Dedifferentiated amniotic fluid mesenchymal stem cell (primary cell): ENCODE data around the gene OR4K5.
"Not testable (repeated sequence)": the region's sequence is repeated elsewhere in the genome, so short reads cannot be mapped to it uniquely, and the experiment has no call there.

Experiments used
- DNase-seq: peaks from one replicate; pipeline ENCODE4 v3.0.0-alpha.2; 2016; ENCODE audit errors: extremely low spot score

OR4K5 gene, protein sequence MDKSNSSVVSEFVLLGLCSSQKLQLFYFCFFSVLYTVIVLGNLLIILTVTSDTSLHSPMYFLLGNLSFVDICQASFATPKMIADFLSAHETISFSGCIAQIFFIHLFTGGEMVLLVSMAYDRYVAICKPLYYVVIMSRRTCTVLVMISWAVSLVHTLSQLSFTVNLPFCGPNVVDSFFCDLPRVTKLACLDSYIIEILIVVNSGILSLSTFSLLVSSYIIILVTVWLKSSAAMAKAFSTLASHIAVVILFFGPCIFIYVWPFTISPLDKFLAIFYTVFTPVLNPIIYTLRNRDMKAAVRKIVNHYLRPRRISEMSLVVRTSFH

DNA sequence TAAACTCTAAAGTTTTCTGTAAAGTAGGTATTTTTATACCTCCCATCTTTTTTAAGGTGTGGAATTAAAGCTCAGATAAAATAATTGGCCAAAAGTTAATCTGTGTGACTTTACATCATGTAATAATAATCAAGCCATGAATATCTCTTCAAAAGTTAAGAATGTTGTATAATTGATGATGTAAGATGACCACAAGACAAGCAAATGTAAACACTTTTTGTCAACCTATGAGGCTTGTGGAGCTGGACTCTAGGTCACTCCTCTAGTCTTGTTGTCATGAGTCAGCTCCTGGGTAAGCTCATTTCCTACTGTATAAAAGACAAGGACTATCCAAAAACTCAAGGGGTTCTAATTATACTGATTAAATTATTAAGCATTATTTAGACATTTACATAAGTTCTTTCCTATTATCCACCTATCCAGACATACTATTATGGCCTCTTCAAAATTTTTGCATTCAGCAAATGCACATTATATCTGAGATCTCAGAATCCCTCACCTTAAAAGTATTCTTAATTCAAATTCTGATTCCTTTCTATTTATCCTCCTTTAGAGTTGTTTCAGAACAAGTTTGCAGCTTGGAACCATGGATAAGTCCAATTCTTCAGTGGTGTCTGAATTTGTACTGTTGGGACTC is at the start of gene OR4K5:
Gene OR4K5, plus strand, starts transcription at position 587 of the 637 bp plus-strand sequence. Its CDS starts 0 bp downstream, at position 587.
- DNase-seq = no peak

DNA sequence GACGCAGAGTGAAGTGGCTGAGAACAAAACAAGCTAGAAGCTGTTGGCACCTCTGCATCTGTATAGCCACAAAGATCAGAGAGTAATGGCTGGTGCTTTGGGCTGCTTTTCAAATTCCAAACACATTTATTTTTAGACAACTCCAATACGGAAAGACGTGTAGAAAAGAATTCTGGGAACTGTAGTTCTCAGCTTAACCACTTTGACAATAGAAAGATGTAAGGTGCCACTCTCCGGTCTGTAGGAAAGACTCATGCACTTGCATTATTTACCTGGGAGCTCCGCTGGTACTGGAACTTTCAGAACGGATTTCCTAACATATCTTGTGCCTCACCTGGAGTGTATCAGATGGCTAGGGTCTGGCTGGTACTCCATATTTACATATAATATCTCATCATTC is 47.2 kb upstream of the OR4K5 start:
- DNase-seq = no peak

DNA sequence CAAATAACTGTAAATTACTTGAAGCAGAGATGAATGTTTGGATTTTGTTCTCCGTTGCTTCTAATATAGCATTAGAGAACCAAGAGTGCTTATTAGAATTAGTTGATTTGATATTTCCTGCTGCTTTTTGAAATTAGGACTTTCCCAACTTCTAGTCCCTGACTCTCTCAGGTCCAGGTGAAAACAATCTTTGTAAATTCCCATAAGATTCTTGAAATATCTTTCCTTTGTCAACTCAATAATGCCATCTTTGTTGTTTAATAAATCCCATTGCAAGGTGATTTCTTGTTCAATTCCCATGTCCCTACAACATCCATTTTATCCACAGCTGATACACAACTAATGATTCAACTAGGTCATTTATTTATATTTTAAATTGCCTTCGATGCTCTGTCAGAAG is 45.6 kb upstream of the OR4K5 start, which contains the start of gene OR4K2:
Gene OR4K2, plus strand, starts transcription at position 301 of the 400 bp plus-strand sequence. CDS start 1,126 bp downstream, outside the sequence.
- DNase-seq = no peak

DNA sequence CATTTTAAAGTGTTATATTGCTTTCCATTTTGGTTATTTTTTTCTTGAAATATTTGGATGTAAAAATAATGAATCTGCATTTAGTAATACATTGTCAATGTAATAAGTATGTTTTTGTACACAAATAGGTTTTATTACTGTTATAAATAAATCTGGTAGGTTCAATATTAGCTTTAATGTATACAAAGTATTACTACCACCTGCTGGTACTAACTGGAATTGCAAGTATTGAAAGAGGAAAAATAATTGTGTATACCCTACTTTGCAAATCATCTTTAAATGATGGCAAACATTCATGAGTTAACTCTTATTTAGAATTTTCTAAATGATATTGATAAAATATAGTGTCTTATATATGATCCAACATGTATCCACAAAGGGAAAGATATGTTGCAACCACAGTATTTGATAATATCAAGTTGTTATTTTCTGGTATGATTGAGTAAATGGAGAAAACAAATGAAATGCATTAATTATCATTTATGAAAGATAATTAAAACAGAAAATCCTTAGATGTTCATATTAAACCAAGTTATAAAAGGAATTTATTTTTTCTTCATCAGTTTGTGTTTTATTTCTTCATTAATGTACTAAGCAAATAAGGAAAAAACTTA is 42.3 kb upstream of the OR4K5 start:
- DNase-seq = no peak

DNA sequence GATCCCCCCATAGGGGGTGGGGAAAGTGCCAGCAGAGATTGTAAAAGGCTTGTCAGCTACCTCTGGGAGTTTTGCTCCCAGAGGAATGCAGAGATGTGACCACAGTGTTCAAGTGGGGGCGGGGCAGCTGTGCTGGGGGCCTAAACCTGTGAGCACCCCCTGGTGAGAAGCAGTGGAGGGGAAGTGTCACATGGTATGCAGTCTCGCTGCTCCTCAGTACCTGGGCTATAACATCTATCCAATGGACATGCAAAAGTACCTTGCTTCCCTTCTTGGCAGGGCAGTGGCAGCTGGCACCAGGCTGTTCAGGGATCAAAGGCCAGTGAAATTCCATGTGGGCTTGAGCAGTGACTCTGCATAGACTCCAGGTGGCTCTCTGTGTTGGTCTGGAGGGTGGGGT is 25.1 kb upstream of the OR4K5 start:
- no peak for DNase-seq

DNA sequence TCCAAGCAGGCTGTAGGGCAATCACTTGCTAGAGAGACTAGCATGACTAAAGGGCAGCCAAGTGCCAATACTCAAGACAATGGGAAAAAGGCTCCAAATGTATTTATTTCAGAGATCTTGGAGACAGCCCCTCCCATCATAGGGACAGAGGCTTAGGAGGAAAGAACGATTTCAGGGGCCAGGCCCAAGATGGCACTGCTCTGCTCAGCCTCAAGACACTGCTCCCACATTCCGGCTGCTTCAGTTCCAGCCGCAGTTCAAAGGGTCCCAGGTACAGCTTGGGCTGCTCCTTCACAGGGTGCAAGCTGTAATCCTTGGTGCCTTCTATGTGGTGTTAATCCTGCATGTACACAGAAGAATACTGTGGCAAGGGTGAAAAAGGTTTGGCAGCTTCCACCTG is 19.4 kb upstream of the OR4K5 start:
- no peak for DNase-seq

DNA sequence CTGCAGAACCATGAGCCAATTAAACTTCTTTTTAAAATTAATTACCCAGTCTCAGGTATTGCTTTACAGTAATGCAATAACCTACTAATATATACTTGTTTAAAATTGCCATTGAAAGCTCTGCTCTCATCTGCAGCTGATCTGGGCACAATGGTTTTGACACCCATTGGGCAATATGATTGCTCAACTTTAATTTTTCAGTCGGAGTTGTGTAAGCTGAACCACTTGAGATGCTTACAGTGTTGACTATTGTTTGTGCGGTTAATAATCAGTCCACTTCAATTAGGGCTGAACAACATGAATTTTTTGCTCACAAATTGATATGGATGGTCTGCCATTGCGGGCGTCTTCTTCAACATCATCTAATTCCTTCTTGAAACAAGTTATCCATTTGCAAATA is 18.0 kb upstream of the OR4K5 start:
- no peak for DNase-seq

DNA sequence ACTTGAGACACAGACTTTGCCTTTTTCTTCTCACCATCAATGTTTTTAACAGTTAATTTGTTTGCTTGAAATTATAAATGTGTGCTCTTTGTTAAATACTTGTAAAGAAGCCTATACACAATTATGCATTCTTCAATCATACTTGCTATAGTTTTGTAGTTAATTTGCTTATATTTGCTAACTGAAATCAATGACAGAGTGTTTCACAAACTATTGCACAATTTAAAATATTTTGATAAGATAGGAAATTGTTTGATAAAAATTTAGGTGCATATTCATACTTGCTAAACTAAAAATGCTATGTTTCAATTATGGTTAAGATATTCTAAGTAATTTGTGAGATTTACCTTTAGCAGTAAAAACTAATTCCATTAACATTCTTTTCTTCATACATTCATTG is 13.7 kb upstream of the OR4K5 start:
- DNase-seq = no peak

DNA sequence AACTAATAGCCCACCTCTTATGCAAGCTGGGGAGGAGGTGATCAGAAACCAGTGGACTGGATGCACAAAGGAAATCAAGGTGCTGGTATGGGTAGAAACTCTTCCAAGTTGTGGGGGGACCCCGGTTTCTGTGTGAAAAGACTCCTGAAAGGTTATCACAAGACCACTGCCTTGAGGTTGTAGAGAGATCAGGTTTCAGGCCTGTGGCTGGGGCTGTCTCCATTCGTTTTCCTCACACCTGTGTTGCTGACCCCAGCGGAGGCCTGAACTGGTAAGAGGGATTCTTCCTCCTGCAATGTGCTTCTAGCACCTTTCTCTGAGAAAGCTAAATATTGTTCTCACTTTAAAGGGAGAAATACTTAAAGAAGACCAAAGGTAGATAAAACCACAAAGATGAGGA is 9.3 kb upstream of the OR4K5 start:
- no peak for DNase-seq

DNA sequence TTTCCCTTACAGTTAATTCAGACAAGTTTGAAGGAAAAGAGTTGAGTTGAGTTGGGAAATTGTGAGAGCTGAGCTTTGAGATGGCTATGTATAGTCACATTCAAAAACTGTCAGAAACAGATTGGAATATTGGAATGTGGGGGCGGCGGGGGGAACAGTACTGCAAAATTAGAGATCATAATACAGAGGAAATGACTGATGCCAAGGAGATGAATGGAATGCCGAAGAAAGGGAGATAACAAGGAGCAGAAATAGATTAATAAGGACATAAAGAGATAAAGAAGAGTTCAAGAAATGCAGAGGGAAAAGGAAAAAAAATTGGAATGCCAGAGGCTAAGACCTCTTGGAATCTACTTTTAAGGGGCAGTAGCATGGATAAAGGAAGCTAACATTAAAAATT is 3.2 kb upstream of the OR4K5 start:
- DNase-seq = no peak

DNA sequence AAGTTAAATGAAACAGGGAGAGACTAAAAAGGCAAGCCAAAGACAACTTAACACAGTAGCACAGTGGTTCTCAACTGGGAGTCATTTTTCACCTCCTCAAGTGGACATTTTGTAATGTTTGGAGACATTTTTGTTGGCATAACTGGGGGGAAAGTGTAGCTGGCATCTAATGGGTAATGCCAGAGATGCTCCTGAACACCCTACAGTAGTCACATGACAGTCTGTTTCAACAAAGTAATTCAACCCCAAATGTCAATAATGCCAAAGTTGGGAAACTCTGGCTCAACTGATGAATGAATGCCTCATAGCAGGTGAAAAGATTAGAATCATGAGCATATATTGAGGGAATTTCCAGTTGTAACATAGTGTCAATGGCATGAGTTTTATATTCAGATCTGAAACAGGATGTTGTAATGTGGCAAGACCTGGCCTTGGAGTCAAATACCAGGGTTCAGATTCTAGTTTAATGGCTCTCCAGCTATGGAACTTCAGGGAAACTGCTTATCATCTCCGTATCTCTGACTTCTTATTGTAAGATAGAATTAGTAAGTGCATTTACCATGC is 2.4 kb upstream of the OR4K5 start:
- no peak for DNase-seq

DNA sequence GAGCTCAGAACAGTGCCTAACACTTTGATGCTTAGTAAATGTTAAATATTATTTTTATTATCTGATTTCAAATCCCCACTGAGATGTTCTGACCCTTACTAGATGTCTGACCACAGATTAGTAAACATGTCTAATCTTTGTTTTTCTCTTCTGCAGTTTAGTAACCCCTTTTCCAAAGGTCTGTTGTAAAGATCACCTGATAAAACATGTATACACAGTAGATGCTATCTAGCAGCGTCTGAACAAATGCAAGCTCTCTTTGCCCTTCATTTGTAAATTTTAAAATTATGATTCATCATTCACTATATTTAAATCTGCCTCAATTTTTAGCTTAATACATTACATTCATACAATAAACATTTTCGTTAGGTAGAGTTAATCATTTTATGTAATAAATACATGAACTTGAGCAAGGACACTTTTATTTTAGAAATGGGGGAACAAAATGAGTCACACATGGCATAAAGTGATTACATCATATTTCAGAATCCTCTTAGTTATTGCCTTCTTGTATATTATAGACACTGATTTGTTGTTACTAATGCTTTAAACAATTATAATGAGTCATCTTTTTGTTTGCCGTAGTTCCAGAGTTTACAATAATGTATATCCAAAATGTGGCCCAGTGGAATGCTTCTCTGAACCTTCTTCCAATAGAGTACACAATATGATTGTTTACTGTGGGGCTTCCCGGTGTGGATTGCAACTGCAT is 1.7 kb upstream of the OR4K5 start:
- DNase-seq = no peak

DNA sequence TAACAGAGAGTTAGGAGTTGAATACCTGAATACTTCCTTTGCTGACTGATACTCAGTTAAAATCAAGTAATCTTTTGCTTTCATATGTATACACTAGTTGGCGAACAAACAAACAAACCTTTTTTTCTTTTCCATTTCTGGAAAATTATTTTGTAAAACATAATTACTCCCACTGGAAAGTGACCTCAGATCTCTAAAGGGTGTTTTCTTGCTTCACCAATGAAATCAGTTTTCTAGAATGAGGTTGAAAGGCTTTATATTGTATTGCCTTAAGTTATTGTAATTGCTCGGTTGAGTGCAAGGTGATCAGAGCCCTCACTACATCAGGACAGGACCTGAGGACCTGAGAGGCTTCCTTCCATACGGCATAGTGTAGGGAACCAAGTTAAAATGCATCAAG is 10.2 kb downstream of the OR4K5 start, which contains the start of gene OR4K1:
Gene OR4K1, plus strand, starts transcription at position 301 of the 400 bp plus-strand sequence. CDS start 4,750 bp downstream, outside the sequence.
- DNase-seq = no peak

DNA sequence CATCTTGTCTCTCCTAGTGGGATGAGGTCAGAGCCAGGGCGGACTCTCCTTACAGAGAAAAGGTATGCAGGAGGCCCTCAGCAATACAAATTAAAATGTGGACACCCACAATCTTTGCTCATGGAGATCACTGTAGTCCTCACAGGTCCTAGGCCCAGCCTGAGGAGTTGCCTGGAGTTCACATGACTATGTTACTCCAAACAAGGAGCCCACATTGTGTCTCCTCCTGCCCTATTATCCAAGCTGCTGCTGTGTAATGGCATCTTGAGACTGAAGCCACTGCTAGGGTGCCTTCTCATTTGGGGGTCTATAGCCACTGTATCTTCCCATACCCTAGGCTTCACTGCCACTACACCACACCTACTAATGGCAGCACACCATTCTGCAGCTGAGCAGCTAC is 21.3 kb downstream of the OR4K5 start:
- DNase-seq = no peak

DNA sequence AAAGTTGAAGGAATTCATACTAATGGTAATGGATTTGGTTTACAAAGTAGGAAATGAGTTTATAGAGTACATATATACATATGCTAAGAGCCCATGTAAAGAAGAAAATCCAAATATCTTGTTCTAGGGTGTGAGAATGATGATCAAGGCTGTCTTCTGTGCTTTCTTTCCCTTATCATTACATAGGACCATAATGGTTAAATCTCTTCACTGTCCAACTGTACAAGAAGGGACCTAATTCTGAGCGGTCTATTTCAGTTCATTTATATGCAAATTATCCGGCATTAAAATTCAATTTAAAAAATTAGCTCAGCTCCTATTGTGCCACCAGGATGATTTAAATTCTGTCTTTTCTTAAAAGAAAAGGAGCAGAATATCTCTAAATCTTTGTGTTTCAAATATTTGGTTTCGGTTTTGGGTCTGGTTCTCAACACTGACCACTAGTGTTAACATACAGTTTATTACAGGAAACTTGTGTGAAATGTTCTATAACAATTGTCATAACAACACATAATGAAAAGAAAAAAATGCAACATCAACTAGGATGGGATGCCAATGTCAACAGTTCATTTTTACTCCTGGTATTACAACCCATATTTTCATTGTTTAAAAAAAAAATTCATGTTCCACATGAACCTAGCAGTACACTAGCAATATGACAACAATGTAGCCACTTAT is 27.1 kb downstream of the OR4K5 start:
- no peak for DNase-seq

DNA sequence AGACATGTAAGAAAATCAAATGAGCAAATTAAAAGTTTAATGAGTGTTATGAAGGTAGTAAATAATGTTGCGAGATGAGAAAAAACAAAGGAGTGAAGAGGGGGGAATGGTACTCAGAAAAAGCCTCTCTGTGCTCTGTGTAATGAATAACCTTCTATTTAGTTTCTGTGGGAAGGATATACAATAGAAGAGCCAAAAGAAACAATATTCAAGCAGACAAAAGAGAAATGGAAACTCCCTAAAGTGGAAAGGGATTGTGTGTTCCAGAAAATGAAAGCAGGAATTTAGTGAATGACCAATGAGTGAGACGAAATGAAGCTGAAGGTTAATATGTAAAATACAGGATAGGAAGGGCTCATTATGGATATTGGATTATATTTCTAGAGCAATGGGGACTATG is 28.8 kb downstream of the OR4K5 start:
- no peak for DNase-seq

DNA sequence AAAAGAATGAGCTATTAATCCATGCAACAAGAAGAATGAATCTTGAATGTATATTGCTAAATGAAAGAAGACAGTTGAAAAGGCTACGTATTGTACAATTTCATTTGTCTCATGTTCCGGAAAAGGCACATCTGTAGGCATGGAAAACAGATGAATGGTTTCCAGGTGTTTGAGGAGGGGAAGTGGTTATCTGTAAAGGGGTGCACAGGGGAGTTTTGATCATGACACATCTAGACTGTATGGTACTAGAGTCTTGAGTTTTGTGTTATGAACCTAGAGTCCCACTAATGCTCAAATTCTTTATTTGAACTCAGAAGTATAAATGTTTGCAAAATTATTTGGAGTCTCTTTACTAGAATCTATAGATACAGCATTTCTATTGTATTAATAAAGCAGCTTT is 49.3 kb downstream of the OR4K5 start:
- not testable (repeated sequence) for DNase-seq
